HG03159 (cell line): ENCODE results near the gene VPS35.

Experiments
- ATAC-seq: cut with Tn5 transposase; IDR thresholded peaks from one replicate; pipeline ENCODE4 v1.9.1; 2021; ENCODE audit warnings: mild to moderate bottlenecking, moderate library complexity; ENCODE audit not compliant: unreplicated experiment

Gene VPS35

DNA sequence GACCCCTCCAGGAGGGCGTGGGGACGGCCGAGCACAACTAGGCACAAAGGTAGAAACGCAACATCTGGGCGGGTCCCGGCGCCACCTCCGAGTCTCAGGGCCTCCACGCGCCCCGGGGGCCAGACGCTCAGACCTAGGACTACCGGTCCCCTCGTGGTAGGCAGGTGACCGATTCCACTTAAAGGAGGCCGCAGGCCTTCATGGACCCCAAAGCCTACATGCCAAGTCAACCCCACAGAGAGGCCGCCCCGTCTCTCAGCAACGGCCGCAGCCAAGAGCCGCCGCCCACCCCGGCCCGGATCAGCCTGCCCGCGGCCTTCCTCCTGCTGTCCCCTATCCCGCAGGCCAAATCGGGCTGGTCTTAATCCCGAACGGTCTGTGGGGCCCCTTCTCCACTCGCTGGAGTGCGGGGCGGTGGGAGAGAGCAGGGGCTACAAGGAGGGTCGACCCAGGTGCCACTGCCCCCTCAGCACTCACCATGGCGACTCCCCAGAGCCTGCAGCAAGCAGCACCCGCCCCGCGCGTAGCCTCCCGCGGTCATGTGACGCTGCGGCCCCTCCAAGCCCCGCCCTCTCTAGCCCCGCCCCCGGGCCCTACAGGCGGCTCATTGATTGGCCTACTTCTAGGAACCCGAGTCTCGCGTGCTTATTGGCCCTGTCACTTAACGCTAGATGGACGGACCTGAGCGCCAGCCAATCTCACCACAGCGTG lies at the start of gene VPS35:
TSS of gene VPS35 (minus strand) at position 525 of the 711 bp plus-strand sequence. CDS start at position 480, 45 bp downstream.
- ATAC-seq: peak; percentile 83

DNA sequence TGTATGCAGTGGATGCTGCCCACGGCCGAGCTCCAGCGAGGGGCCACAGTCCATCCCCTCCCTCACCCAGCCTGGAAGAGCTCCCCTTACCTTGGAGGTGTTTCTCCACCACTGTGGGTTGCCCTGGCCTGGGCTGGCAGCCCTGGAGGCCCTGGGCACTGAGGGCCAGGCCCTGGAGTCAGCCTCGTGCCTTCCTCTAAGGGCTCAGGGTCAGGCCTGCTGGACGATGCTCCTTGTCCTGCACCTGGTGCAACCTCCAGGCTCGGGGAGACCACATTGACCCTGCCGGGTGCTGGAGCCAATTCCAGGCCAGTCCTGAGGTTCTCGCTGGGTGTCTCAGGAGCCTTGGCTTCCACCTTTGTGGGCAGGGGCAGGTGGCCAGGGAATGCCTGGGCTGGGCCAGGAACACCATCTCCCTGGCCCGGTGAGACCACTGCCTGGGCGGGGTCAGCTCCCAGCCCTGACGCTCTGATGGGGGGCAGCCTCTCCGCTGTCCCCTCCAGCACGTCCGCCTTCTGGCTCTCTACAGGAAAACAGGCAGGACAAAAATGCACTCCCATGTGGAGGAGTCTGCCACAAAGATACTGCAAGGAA lies 48.7 kb upstream of the VPS35 start:
- ATAC-seq: no peak

DNA sequence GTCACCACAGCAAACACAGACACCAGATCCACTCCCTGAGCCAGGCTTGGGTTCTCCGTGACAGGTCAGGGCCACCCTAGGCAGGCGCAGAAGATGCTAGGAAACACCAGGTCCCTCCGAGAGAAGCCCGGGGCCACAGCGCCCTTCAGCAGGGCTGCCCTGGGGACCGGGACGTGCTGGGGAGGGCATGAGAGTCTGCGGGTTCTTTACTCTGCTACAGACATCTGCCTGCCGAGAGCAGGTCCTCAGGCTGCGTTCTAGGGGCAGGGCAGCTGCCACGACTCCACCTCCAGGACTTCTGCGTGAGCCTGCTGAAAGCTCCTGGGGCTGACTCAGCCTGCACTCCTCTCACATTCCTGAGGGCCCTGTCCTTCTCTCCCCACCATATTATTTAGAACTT lies 47.7 kb upstream of the VPS35 start:
- ATAC-seq: no peak

DNA sequence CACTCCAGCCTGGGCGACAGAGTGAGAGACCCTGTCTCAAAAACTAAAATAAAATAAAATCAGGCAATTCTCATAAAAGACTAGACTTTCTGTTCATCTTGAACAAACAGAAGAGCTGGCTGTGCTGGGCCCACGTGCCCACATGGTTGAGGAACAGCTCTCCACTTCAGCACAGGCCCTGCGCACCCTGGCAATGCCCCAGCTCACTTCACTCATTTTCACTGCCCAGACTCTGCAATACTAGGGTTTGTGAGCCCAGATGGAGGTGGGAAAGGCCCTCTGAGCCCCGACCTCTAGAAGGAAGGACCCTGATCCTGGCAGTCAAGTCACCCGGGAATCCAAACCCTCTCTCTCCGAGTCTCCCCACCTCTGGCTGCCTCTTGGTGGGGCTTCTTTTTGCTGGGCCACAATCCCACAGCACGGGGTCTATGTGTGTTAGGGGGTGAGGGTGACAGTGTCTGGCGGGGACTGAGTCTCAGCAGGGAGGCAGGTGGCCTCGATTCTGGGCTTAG lies 44.4 kb upstream of the VPS35 start:
- ATAC-seq: no peak

DNA sequence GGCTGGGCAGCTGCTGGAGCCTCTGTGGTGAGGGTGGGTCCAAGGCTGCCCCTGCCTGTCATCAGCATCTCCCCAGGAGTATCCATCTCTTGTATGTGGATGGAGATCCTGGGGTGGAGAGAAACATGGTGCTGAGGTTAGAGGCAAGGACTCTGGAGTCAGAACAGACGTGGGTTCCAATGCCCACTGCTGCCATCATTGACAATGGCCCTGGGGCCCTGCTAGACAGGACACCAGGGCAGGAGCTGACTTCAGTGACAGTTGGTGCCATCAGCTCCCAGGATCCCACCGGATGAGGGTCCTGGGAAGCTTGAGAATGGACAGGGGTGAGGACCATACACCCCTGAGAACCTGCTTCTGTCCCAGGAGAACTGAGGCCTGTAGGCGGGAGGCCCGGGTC lies 43.6 kb upstream of the VPS35 start:
- ATAC-seq: no peak

DNA sequence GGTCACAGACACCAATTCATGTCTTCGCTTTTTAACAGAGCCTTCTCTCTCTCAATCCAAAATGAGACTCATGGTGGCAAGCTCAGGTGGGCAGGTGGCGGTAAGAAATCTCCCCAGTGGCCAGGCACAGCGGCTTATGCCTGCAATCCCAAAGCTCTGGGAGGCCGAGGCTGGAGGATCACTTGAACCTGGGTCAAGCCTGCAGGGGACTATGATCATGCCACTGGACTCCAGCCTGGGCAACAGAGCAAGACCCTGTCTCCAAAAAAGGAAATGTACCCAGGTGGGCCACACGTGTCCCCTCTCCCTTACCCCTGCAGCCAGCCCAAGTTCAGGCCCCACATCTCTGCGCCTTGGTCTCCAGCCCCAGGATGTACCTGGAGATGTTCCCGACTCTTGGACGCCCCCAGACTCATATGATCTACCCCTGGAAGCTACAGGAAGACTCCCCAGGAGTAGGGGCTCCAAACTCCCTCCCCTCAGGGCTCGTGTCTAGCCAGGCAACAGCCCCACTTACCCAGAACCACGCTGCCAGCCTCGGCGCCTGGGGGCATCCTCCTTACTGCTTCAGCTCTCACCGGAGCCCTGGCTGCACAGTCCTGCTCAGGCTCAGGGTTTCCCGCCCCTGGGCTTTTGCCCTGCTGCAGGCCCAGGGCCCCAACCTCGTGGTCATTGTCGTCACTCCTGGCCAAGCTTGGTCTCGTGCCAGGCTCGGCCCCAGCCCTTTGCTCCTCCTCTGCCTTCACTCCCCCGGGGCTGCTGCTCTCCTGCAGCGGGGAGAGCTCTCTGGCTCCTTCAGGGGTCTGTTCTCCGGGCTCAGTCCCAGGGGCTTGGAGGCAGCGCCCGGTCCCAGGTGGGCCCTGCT lies 42.9 kb upstream of the VPS35 start:
- ATAC-seq: no peak

DNA sequence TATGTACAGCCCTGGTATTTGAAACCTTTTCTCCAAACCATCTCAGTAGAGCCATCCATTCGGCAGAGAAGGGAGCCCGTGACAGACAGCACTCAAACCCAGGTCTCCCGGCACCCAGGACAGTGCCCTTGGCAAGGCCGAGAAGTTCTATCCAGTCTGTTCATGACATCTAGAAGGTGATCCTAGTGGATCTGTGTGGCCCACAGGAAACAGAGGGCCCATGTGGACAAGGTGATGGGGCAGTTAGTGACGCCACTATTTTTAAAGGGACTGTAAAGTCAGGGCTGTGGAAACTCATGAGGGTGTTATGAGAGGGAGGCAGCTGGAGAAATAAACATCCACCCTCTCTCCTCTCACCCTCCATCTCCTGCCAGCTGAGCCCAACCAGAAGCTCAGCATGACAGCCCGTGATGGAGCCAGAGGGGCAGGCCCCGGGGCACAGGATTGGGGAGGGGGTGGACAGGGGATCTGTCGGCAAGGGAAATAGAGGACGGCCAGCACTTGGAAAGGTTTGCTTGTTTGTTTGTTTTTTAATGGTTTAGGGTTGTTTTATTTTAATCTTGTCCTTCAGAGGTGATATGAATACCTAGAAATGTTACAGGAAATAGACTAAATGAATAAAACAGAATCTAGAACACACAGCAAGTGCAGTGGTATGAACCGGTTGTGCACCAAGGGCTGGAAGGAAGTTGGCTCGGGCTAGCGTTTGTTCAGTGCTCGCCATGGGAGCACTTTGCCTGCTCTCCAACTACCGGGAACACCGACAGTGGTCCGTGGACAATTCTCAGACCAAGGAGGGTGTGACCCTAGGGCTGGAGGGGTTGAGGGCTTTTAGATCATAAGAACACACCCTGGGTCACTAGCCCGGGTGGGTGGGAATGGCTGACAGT lies 42.1 kb upstream of the VPS35 start:
- ATAC-seq: no peak

DNA sequence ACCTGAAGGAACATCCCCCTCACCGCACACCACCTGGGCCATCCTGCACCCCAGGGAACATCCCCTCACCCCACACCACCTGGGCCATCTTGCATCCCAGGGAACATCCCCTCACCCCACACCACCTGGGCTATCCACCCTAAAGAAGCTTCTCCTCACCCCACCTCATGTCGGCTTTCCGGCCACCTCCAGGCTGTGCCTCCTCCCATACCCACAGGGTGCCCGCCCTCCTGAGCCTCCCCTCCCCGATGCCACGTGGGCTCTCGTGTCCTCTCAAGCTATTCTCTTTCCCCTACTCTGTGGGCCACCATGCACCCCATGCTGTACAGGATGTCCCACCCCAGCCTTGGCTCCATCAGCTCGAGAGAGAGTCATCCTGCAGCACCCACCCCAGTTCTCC lies 41.1 kb upstream of the VPS35 start:
- no peak for ATAC-seq

DNA sequence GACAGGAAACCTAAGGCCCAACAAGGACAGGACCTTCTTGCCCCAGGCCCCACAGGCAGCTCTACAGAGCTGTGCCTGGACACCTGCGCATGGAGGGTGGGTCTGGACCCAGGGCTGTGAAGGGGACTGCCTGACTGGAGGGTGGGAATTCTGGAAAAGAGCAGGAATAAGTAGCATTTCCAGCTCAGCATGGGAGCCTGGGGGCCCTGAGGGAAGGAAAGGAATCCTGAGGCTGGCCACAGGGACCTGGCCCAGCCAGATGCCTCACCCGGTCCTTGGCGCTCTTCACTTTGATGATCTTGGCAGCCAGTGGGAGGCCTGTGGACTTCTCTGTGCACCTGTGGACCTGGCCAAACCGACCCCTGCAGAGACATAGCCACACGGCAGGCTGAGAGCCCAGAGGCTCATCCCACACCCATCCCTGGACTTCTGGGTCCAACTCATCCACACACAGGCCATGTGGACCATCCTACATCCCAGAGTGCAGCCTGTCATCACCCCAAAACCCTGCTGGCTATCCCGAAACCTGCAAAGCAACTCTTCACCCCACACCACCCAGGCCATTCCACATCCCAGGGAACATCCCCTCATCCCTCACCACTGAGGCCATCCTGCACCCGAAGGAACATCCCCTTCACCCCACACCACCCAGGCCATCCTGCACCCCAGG lies 40.5 kb upstream of the VPS35 start:
- ATAC-seq: no peak

DNA sequence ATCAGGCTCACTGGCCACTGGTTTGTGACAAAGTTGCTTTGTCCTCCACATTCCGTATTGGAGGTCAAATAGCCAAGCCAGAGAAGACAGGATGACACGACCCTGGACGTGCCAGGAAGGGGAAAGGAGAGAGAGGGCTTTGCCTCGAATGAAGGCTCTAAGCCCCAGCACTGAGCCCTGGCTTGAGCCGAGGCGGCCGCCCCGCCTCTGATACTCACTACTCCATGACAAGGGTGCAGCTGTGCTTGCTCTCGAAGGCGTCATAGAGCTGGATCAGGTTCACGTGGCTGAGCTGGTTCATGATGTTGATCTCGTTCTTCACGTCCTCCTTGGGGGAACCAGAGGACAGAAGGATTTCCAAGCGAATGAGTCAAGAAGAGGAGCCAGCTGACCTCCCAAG lies 39.8 kb upstream of the VPS35 start:
- ATAC-seq: no peak

DNA sequence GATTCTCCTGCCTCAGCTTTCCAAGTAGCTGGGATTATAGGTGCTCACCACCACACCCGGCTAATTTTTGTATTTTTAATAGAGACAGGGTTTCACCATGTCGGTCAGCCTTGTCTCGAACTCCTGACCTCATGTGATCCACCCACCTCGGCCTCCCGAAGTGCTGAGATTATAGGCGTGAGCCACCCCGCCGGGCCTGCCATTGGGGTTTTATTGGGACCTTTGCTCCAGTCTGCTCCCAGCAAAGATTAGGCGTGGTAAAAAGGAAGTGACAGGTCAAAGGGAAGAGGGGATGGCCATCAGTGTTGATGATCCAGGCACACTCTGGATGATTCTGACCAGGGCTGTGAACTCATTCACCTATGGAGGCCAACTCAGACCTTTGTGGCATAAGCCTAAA lies 38.7 kb upstream of the VPS35 start:
- no peak for ATAC-seq

DNA sequence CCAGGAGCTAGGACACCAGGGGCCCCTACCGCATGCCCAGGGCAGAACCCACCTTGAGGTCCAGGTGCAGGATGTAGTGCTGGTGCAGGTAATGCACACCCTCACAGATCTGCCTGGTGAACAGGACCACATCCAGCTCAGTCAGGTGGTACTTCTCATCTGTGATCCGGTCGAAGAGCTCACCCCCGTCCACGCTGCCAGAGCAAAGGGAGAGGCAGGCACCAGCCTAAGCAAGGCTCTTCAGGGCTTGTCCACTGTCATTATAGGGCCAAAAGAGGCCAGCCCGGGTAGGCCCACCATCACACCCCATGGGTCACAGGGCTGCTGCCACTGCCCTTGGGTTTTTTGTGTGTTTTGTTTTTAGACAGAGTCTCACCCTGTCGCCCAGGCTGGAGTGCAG lies 38.2 kb upstream of the VPS35 start:
- ATAC-seq: no peak

DNA sequence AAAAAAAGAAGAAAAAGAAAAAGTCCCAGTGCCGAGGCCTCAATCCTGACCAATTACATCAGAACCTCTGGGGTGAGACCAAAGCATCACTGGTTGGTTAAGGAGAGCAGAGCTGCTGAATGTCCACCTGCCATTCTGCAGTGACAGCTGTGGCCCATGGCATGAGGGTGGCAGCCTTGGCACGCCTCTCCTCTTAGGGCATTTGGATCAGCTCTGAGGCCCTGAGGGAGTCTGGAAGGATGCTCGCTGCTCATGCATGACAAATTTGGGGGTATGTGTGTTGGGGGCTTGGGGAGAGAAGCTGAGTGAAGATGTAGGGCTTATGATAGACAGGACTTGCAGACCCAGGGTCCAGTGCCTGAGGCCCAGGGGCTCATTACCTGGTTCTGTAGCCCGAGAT lies 32.9 kb upstream of the VPS35 start:
- no peak for ATAC-seq

DNA sequence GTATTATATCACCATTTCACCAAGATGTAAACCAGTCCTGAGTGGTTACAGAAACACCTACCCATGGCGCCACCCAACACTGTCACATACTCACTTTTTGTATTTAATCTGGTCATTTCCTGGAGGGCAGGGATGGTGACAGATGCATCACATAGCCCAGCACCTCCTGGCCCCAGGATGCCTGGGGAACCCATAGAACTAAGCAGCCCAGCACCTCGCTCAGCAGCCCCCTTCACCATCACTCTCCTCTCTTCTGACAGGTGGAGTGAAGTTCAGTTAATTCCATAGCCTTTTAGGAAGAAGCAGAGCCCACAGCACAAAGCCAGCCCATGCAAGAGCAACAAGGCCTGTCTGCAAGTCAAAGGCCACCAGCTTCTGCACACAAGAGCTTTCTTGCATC lies 31.6 kb upstream of the VPS35 start:
- ATAC-seq: no peak

DNA sequence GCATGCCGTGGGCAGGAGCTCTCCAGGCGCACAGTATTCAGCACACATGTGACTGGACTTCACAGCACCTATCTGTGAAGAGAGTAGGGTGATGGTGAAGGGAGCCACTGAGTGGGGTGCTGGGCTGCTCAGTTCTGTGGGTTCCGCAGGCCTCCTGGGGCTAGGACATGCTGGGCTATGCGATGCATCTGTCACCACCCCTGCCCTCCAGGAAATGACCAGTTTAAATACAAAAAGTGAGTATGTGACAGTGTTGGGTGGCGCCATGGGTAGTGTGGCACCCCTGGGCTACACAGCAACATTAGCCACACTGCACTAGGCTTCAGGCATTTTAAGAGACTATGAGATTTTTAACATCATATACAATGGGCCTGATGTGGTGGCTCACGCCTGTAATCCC lies 30.6 kb upstream of the VPS35 start:
- no peak for ATAC-seq

DNA sequence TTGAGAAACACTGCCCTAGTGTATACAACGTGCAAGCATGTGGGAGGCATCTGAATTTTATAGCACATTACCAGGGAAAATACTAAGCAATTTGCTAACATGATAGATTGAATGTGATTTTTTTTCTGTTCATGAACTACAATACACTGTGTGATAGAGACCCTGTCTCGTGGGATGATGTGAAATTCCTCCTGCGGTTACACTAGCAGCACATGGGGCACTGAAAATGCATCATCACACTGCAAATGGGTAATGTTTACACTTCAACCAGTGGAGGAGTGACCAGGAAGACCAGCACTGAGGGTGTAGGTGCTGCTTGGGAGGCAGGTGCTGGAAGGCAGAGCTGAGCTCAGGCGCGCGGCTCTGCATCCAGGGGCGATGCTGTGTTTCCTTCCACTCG lies 29.2 kb upstream of the VPS35 start:
- ATAC-seq: no peak

DNA sequence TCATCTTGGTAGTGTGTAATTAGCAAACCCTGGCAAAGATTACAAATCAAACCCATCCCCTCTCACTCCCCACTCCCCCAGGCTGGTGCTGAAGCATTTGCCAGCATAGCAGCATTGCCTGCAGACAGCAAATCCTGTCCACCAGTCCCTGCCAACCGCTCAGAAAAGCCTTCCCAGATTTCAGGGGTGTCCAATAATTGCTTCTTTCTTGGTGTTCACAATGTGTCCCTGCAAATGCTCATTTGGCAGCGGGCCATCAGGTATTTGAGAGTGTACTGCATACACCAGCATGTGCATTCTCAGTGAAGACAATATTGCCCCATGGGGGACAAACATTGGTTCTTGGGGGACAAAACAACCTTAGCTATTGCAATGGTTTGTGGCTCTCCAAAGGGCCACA lies 28.7 kb upstream of the VPS35 start:
- ATAC-seq: no peak

DNA sequence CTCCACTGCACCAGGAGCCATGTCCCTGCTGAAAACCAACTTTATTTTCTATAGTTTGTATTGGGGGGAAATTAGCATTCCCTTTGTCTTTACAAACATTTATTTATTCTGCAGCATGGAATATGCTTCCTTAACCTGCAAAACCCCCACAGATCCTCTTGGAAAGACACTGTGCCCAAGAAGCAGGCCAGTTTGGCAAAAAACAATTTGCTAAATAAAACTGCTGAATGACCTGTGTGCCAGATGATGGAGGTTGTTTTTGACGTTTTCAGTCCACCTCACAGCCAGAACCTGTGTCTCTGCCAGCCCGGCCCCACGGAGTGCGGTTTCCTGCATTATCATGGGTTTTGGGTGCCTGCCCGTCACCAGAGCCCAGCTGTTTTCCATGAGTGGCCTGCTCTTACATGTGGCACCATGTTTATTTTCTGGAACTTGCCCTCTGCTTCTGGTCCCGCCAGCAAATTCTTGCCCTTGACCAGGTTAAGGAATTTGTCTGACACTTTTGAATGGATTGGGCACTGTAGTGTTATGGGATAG lies 26.9 kb upstream of the VPS35 start:
- ATAC-seq: no peak

DNA sequence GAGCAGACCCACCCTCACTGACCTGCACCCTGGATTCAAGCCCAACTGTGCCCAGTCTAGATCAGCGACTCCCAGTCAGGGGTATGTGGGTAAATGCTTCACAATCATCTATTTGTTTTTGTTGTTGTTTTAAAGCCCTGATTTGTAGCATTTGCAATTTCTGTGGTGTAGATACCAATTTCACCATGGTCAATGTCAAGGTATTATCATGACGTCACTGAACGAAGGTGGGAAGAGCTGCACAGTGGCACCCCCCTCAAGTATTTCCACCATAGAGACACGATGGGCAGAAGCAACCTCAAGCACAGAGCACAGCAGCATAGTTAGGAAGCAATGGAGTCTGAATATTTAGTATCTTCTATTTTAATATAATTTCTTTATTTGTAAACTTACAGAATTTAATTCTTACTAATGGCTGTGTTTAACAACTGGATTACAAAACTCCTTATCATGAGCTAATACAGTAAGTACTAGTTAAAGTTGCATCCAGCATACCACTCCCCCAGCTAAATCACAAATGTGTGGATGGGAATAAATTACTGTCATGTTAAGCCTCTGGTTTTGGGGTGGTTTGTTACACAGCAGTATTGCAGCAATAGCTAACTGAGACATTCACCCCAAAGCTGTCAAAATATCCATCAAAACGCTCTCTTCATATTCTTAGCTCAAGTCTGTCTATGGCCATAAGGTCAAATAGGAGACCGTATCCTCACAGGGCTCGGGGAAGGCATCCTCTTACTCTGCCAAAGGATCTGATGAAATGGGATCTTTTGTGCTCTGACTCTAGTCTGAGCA lies 26.0 kb upstream of the VPS35 start:
- ATAC-seq: no peak
